HCT116 (cell line): Measurements from ENCODE around the gene ZNF567. TPM values are rescaled to one million over a fixed set of nuclear protein-coding genes. Genes with fewer than 3 reads are reported as not detected.

Source experiments
- ATAC-seq: fragments of 200-7000 bp; cut with Tn5 transposase; 2 replicates; pipeline ENCODE4 v1.9.1; 2020; ENCODE audit warnings: mild to moderate bottlenecking, moderate library complexity
- Bru-seq: library from RNA; stranded (reverse); fragments of 400-500 nt; gene quantifications from one replicate; lab custom pipeline; 2021; lab: Mats Ljungman, UMichigan
- BruChase-seq, 2 experiments: library from RNA; stranded (reverse); fragments of 400-500 nt; gene quantifications; one replicate each; lab custom pipeline; 2021; lab: Mats Ljungman, UMichigan
- BruUV-seq: library from RNA; stranded (reverse); fragments of 400-500 nt; replicated peaks from 2 replicates; lab custom pipeline; 2021; lab: Mats Ljungman, UMichigan
- CTCF ChIA-PET: fragments of 300-600 bp; sonication (Branson Sonifier 250); formaldehyde crosslinking; loops from one replicate; lab custom pipeline; 2021; ENCODE audit warnings: antibody characterized with exemption; lab: Charles Lee
- POLR2A ChIA-PET: fragments of 300-600, 350-600 bp; sonication (Branson Sonifier 250); formaldehyde crosslinking; loops from one replicate; lab custom pipeline; 2021; ENCODE audit warnings: antibody characterized with exemption; lab: Charles Lee
- RAD21 ChIA-PET, 2 experiments: fragments of 300-600 bp; sonication (Branson Sonifier 250); formaldehyde crosslinking; loops; one replicate each; lab custom pipeline; 2023; ENCODE audit warnings: low total read pairs in 2 of 2; ENCODE audit not compliant: uncharacterized antibody in 2 of 2, unreplicated experiment in 2 of 2, low non-redundant PET in 1 of 2; lab: Charles Lee
- DNase-seq: peaks from one replicate; pipeline ENCODE4 v3.0.0-alpha.2; 2010; ENCODE audit warnings: low read depth, low spot score
- H2AFZ ChIP-seq: fragments of 200-600 bp; shearing (Covaris generic), sonication (generic); 2 replicates; pipeline ENCODE4 v1.6.1; 2017; ENCODE audit warnings: low read depth, mixed run types, mixed read lengths, antibody characterized with exemption, low read length; ENCODE audit not compliant: poor library complexity, severe bottlenecking
- H3K27ac ChIP-seq: 2 replicates; pipeline ENCODE4 v1.5.1; 2012; ENCODE audit warnings: low read depth, low read length
- H3K27me3 ChIP-seq: fragments of 200-600 bp; sonication (generic); 2 replicates; pipeline ENCODE4 v1.6.1; 2016; ENCODE audit warnings: mixed run types, low read length, mixed read lengths; ENCODE audit not compliant: insufficient read depth
- H3K36me3 ChIP-seq, 2 experiments: fragments of 200-500 bp in 1 of 2; fragments of 200-600 bp in 1 of 2; sonication (Bioruptor generic) in 1 of 2; sonication (generic) in 1 of 2; 2 replicates each; pipeline versions ENCODE4 v1.5.1 to v1.6.1; 2014 to 2016; ENCODE audit warnings: low read length in 2 of 2, inconsistent platforms in 1 of 2, mixed read lengths in 1 of 2, mixed run types in 1 of 2; ENCODE audit not compliant: insufficient read depth in 2 of 2, control insufficient read depth in 1 of 2
- H3K4me1 ChIP-seq, 2 experiments: fragments of 200-600 bp in 1 of 2; sonication (generic) in 1 of 2; 2 replicates each; pipeline versions ENCODE4 v1.5.1 to v1.6.1; 2012 to 2017; ENCODE audit warnings: low read length in 2 of 2, inconsistent platforms in 1 of 2, mild to moderate bottlenecking in 1 of 2, mixed read lengths in 1 of 2, mixed run types in 1 of 2, moderate library complexity in 1 of 2; ENCODE audit not compliant: insufficient read depth in 2 of 2, control insufficient read depth in 1 of 2
- H3K4me2 ChIP-seq: fragments of 200-600 bp; sonication (generic); 2 replicates; pipeline ENCODE4 v1.6.1; 2017; ENCODE audit warnings: mixed run types, low read length, mixed read lengths
- H3K4me3 ChIP-seq, 2 experiments: fragments of 200-600 bp in 1 of 2; sonication (generic) in 1 of 2; replicated peaks in 1 of 2; 2 replicates each; pipeline ENCODE4 v1.5.1; 2011 to 2016; ENCODE audit warnings: low read length in 2 of 2, control low read depth in 1 of 2, low read depth in 1 of 2, mild to moderate bottlenecking in 1 of 2, mixed read lengths in 1 of 2, mixed run types in 1 of 2
- H3K79me2 ChIP-seq: fragments of 200-600 bp; sonication (generic); 2 replicates; pipeline ENCODE4 v1.6.1; 2017; ENCODE audit warnings: mild to moderate bottlenecking, mixed run types, low read length, moderate library complexity, mixed read lengths; ENCODE audit not compliant: insufficient read depth
- H3K9ac ChIP-seq: fragments of 200-600 bp; sonication (generic); 2 replicates; pipeline ENCODE4 v1.6.1; 2016; ENCODE audit warnings: low read length, mixed read lengths
- H3K9me2 ChIP-seq: fragments of 200-600 bp; sonication (generic), shearing (Covaris generic); 2 replicates; pipeline ENCODE4 v1.6.1; 2017; ENCODE audit warnings: mixed run types, mild to moderate bottlenecking, moderate library complexity; ENCODE audit not compliant: insufficient read depth
- H3K9me3 ChIP-seq, 2 experiments: fragments of 200-500 bp in 1 of 2; fragments of 200-600 bp in 1 of 2; sonication (Bioruptor generic) in 1 of 2; sonication (generic) in 1 of 2; 2 replicates each; pipeline ENCODE4 v1.6.1; 2014 to 2017; ENCODE audit warnings: low read length in 2 of 2, mixed read lengths in 2 of 2, inconsistent platforms in 1 of 2, low read depth in 1 of 2, mild to moderate bottlenecking in 1 of 2, mixed run types in 1 of 2, moderate library complexity in 1 of 2; ENCODE audit not compliant: control insufficient read depth in 1 of 2, insufficient read depth in 1 of 2
- H4K20me1 ChIP-seq: fragments of 200-600 bp; sonication (generic), shearing (Covaris generic); 2 replicates; pipeline ENCODE4 v1.6.1; 2017; ENCODE audit warnings: mixed run types, mild to moderate bottlenecking, moderate library complexity; ENCODE audit not compliant: insufficient read depth
- CEBPB ChIP-seq: IDR thresholded peaks from 2 replicates; pipeline ENCODE4 v1.6.1; 2012; ENCODE audit warnings: low read depth
- EGR1 ChIP-seq: IDR thresholded peaks from 2 replicates; pipeline ENCODE4 v1.6.1; 2012; ENCODE audit warnings: low read depth
- ELF1 ChIP-seq: IDR thresholded peaks from 2 replicates; pipeline ENCODE4 v1.6.1; 2012; ENCODE audit warnings: low read depth, borderline replicate concordance
- POLR2AphosphoS5 ChIP-seq: IDR thresholded peaks from 2 replicates; pipeline ENCODE4 v1.6.1; 2011; ENCODE audit warnings: mild to moderate bottlenecking, low read depth, low read length, moderate library complexity
- RAD21 ChIP-seq: IDR thresholded peaks from 2 replicates; pipeline ENCODE4 v1.6.1; 2012; ENCODE audit warnings: low read depth, mild to moderate bottlenecking
- SIN3A ChIP-seq: IDR thresholded peaks from 2 replicates; pipeline ENCODE4 v1.6.1; 2012; ENCODE audit warnings: low read depth
- SP1 ChIP-seq: IDR thresholded peaks from 2 replicates; pipeline ENCODE4 v1.6.1; 2012; ENCODE audit warnings: low read depth
- YY1 ChIP-seq: IDR thresholded peaks from 2 replicates; pipeline ENCODE4 v1.6.1; 2011; ENCODE audit warnings: low read length, low read depth, moderate library complexity, mild to moderate bottlenecking; ENCODE audit not compliant: insufficient replicate concordance; ENCODE audit errors: extremely low read depth
- ZFX ChIP-seq: fragments of 450-650 bp; IDR thresholded peaks from 2 replicates; pipeline ENCODE4 v1.6.1; 2017
- ZNF274 ChIP-seq: fragments of 200-500 bp; sonication (Bioruptor generic); IDR thresholded peaks from 2 replicates; pipeline ENCODE4 v1.6.1; 2014; ENCODE audit warnings: mild to moderate bottlenecking, low read depth, low read length, inconsistent platforms
- intact Hi-C: fragments of 100-400 bp; cut with micrococcal nuclease; formaldehyde crosslinking; loops from 2 replicates; pipeline ENCODE4 v1.10.0; 2022
- long read RNA-seq: library from polyadenylated mRNA; unstranded; transcript quantifications from one replicate; pipeline ENCODE4 v2.0.0, GENCODE V29; 2021; ENCODE audit not compliant: unreplicated experiment
- polyA plus RNA-seq: library from polyadenylated mRNA; unstranded; fragments of >200 nt; gene quantifications from 2 replicates; pipeline ENCODE4 v1.2.1, GENCODE V29; 2012; ENCODE audit warnings: missing spikeins
- total RNA-seq: library from RNA; stranded (reverse); gene quantifications from one replicate; pipeline ENCODE4 v1.2.1, GENCODE V29; 2021; ENCODE audit not compliant: unreplicated experiment
- TF ChIP-seq, protein P1 (sequence below): IDR thresholded peaks from 2 replicates; pipeline ENCODE4 v1.6.1; 2011; ENCODE audit warnings: mild to moderate bottlenecking, low read length, moderate library complexity; ENCODE audit not compliant: insufficient replicate concordance; ENCODE audit errors: extremely low read depth
- TF ChIP-seq, protein P2 (sequence below): IDR thresholded peaks from 2 replicates; pipeline ENCODE4 v1.6.1; 2012
- TF ChIP-seq, protein P3 (sequence below), 3 experiments: fragments of 200-600 bp in 1 of 3; sonication (generic) in 1 of 3; IDR thresholded peaks in 2 of 3; conservative IDR thresholded peaks in 1 of 3; 2 replicates each; pipeline ENCODE4 v1.5.1; 2012 to 2017; ENCODE audit warnings: low read depth in 2 of 3, low read length in 2 of 3, antibody characterized with exemption in 1 of 3, borderline replicate concordance in 1 of 3, control low read depth in 1 of 3, mild to moderate bottlenecking in 1 of 3, mixed read lengths in 1 of 3, mixed run types in 1 of 3, moderate library complexity in 1 of 3; ENCODE audit not compliant: insufficient read depth in 1 of 3
- TF ChIP-seq, protein P4 (sequence below): IDR thresholded peaks from 2 replicates; pipeline ENCODE4 v1.6.1; 2012; ENCODE audit warnings: low read depth

The ZNF567 gene
- 5.6 TPM for total RNA-seq
- 2.8 and 3.2 TPM in 2 replicates for polyA plus RNA-seq
- Bru-seq, nascent RNA = percentile 70 among the genes with signal in this experiment
- percentile 46 among the genes with signal in this experiment for BruChase-seq, experiment 1, labeled RNA remaining after a 6-hour chase
- BruChase-seq, experiment 2, labeled RNA remaining after a 2-hour chase = percentile 54 among the genes with signal in this experiment
- long read RNA-seq, partial matches to known transcripts = 3 of 12 reads
- long read RNA-seq, other reads (novel, unspliced or antisense) = 7 of 12 reads

DNA sequence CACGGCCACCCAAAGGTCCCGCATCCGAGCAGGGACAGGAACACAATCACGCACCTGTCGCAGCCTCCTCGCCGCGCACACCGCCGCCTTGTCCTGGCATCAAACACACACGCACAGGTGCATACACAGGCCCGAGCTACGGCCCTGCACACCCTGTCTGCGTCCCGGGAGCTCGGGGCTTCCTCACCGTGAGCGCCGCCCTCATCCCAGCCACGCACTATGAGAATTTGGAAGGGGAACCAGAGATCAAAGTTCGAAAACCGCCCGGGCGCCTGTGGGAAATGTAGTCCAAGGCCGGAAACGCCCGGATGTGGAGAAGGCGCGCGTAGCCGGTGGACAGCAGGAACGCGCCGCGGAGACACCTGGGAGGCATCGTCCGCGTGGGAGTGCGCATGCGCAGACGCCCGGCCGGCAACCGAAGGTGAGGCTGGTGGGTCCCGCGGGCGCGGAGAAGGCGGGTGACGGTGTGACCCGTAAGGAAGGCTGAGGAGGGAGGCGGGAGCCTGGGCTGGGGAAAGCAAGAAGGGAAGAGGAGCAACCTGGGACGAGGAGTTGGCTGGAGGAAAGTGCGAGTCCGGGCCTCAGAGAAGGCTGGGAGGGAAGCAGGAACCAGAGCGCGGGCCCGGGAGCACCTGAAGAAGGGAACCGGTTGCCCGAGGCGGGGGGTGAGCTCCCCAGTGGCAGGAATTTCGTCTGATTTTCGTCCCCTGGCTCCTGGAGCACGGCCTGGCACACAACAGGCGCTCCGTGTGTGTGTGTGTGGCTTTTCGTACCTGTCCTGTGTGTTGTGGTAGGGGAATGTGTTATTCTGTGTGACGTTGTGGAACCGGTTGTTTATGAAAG lies at the start of gene ZNF567:
ZNF567 (plus strand) TSS at position 399 of the 843 bp plus-strand sequence. CDS start 7,256 bp downstream, outside the sequence.
- no peaks in the 10 kb centered on the region for H3K9me2 ChIP-seq
- peak; percentile 96 for ATAC-seq
- peaks cover 0 to 13% of the 10 kb centered on the region in 2 experiments; a peak in 1 of 4 replicates for H3K4me1 ChIP-seq
- H4K20me1 ChIP-seq = no peaks in the 10 kb centered on the region
- peaks cover 38% of the 10 kb centered on the region for H3K79me2 ChIP-seq
- peak within 1 kb of the TSS; percentile 81 for H3K9ac ChIP-seq
- DNase-seq = peak; percentile 93
- no peak within 1 kb of the TSS for H2AFZ ChIP-seq
- H3K4me3 ChIP-seq = peak within 1 kb of the TSS; percentile 88 to 90
- peak within 1 kb of the TSS; percentile 59 for H3K27ac ChIP-seq
- H3K9me3 ChIP-seq = peaks cover 0 to 4% of the 10 kb centered on the region in 2 experiments; a peak in 2 of 4 replicates
- peaks cover 18 to 30% of the 10 kb centered on the region in 2 experiments; a peak in 3 of 4 replicates for H3K36me3 ChIP-seq
- ChIA-PET POLR2A (no interaction called here), CTCF (no interaction called here), RAD21 (no interaction called here)
- H3K27me3 ChIP-seq = no peaks in the 10 kb centered on the region
- TF ChIP-seq CEBPB (no peak), SIN3A (peak; percentile 37), EGR1 (peak; percentile 28; the same call in 1 of the 2 replicates), YY1 (no peak), ZFX (peak; percentile 22; the same call in 1 of the 2 replicates), ZNF274 (no peak), POLR2AphosphoS5 (peak; percentile 80), SP1 (0 out of 2 replicates have a peak, but pooled peaks have one; percentile 24), RAD21 (no peak), ELF1 (peak; percentile 53; the same call in 1 of the 2 replicates)
- TF ChIP-seq, protein P1, sequence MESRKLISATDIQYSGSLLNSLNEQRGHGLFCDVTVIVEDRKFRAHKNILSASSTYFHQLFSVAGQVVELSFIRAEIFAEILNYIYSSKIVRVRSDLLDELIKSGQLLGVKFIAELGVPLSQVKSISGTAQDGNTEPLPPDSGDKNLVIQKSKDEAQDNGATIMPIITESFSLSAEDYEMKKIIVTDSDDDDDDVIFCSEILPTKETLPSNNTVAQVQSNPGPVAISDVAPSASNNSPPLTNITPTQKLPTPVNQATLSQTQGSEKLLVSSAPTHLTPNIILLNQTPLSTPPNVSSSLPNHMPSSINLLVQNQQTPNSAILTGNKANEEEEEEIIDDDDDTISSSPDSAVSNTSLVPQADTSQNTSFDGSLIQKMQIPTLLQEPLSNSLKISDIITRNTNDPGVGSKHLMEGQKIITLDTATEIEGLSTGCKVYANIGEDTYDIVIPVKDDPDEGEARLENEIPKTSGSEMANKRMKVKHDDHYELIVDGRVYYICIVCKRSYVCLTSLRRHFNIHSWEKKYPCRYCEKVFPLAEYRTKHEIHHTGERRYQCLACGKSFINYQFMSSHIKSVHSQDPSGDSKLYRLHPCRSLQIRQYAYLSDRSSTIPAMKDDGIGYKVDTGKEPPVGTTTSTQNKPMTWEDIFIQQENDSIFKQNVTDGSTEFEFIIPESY = peak; percentile 78
- TF ChIP-seq, protein P2, sequence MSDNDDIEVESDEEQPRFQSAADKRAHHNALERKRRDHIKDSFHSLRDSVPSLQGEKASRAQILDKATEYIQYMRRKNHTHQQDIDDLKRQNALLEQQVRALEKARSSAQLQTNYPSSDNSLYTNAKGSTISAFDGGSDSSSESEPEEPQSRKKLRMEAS = peak; percentile 57
- TF ChIP-seq, protein P3, sequence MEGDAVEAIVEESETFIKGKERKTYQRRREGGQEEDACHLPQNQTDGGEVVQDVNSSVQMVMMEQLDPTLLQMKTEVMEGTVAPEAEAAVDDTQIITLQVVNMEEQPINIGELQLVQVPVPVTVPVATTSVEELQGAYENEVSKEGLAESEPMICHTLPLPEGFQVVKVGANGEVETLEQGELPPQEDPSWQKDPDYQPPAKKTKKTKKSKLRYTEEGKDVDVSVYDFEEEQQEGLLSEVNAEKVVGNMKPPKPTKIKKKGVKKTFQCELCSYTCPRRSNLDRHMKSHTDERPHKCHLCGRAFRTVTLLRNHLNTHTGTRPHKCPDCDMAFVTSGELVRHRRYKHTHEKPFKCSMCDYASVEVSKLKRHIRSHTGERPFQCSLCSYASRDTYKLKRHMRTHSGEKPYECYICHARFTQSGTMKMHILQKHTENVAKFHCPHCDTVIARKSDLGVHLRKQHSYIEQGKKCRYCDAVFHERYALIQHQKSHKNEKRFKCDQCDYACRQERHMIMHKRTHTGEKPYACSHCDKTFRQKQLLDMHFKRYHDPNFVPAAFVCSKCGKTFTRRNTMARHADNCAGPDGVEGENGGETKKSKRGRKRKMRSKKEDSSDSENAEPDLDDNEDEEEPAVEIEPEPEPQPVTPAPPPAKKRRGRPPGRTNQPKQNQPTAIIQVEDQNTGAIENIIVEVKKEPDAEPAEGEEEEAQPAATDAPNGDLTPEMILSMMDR (IDR thresholded peaks at IDR 0.05 in 2 of 3, conservative IDR thresholded peaks at IDR 0.05 in 1 of 3; ENCODE audit: borderline replicate concordance in 1 of 3, insufficient read depth in 1 of 3, low read depth in 2 of 3, low read length in 2 of 3) = 0 out of 6 replicates have a peak, but pooled peaks of 1 of the 3 experiments have one; percentile 1
- TF ChIP-seq, protein P4, sequence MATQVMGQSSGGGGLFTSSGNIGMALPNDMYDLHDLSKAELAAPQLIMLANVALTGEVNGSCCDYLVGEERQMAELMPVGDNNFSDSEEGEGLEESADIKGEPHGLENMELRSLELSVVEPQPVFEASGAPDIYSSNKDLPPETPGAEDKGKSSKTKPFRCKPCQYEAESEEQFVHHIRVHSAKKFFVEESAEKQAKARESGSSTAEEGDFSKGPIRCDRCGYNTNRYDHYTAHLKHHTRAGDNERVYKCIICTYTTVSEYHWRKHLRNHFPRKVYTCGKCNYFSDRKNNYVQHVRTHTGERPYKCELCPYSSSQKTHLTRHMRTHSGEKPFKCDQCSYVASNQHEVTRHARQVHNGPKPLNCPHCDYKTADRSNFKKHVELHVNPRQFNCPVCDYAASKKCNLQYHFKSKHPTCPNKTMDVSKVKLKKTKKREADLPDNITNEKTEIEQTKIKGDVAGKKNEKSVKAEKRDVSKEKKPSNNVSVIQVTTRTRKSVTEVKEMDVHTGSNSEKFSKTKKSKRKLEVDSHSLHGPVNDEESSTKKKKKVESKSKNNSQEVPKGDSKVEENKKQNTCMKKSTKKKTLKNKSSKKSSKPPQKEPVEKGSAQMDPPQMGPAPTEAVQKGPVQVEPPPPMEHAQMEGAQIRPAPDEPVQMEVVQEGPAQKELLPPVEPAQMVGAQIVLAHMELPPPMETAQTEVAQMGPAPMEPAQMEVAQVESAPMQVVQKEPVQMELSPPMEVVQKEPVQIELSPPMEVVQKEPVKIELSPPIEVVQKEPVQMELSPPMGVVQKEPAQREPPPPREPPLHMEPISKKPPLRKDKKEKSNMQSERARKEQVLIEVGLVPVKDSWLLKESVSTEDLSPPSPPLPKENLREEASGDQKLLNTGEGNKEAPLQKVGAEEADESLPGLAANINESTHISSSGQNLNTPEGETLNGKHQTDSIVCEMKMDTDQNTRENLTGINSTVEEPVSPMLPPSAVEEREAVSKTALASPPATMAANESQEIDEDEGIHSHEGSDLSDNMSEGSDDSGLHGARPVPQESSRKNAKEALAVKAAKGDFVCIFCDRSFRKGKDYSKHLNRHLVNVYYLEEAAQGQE = no peak
- H3K4me2 ChIP-seq = peak within 1 kb of the TSS; percentile 72
- BruUV-seq = TSS peak; percentile 75
- intact Hi-C loops = loop anchor here (5.0 to 10.0 kb wide), 2 partner anchors 450 to 473 kb away; partner anchors contain the start of genes ZNF146 and ZNF565
